GM23338 (cell line): Measurements from ENCODE around the gene HSF2BP. TPM values are rescaled to one million over a fixed set of nuclear protein-coding genes. Genes with fewer than 3 reads are reported as not detected.

Experiments
- ATAC-seq: fragments of 200-7000 bp; cut with Tn5 transposase; 3 replicates; pipeline ENCODE4 v1.9.1; 2020
- DNase-seq: peaks from one replicate; pipeline ENCODE4 v3.0.0-alpha.2; 2015; ENCODE audit warnings: low spot score
- H2AFZ ChIP-seq: fragments of 200-600 bp; sonication (generic); 2 replicates; pipeline ENCODE4 v1.8.0; 2016; ENCODE audit warnings: antibody characterized with exemption, mild to moderate bottlenecking, moderate library complexity
- H3F3A ChIP-seq: fragments of 200-600 bp; sonication (generic); replicated peaks from 2 replicates; pipeline ENCODE4 v1.8.0; 2017; ENCODE audit warnings: antibody characterized with exemption, mixed run types, low read depth
- H3K27ac ChIP-seq: fragments of 200-600 bp; sonication (generic); 2 replicates; pipeline ENCODE4 v1.6.1; 2016; ENCODE audit warnings: low read depth
- H3K27me3 ChIP-seq: fragments of 200-600 bp; sonication (generic); 2 replicates; pipeline ENCODE4 v1.8.0; 2016; ENCODE audit warnings: mild to moderate bottlenecking, mixed run types, moderate library complexity; ENCODE audit not compliant: insufficient read depth
- H3K36me3 ChIP-seq: fragments of 200-600 bp; sonication (generic); 2 replicates; pipeline ENCODE4 v1.8.0; 2016; ENCODE audit warnings: mild to moderate bottlenecking; ENCODE audit not compliant: insufficient read depth
- H3K4me1 ChIP-seq: fragments of 200-600 bp; sonication (generic); 2 replicates; pipeline ENCODE4 v1.8.0; 2016; ENCODE audit warnings: mild to moderate bottlenecking, moderate library complexity; ENCODE audit not compliant: insufficient read depth
- H3K4me2 ChIP-seq: fragments of 200-600 bp; sonication (generic); 2 replicates; pipeline ENCODE4 v1.7.1; 2017; ENCODE audit warnings: mixed run types
- H3K4me3 ChIP-seq: fragments of 200-600 bp; sonication (generic); 2 replicates; pipeline ENCODE4 v1.6.1; 2016; ENCODE audit warnings: mixed run types
- H3K79me2 ChIP-seq: fragments of 200-600 bp; sonication (generic); replicated peaks from 2 replicates; pipeline ENCODE4 v1.8.0; 2017; ENCODE audit warnings: mild to moderate bottlenecking; ENCODE audit not compliant: insufficient read depth
- H3K9me2 ChIP-seq: fragments of 200-600 bp; sonication (generic); 2 replicates; pipeline ENCODE4 v1.8.0; 2017; ENCODE audit not compliant: insufficient read depth
- H4K20me1 ChIP-seq: fragments of 200-600 bp; sonication (generic); replicated peaks from 2 replicates; pipeline ENCODE4 v1.8.0; 2017; ENCODE audit warnings: mild to moderate bottlenecking; ENCODE audit not compliant: insufficient read depth
- H3K27ac Mint-ChIP-seq: 2 replicates; pipeline ENCODE4 v1.8.0; 2020; ENCODE audit warnings: inconsistent platforms, mild to moderate bottlenecking, moderate library complexity, mixed read lengths
- H3K27me3 Mint-ChIP-seq: 3 replicates; pipeline ENCODE4 v1.8.0; 2022; ENCODE audit warnings: low read depth, mild to moderate bottlenecking, moderate library complexity, mixed read lengths, inconsistent platforms; ENCODE audit not compliant: insufficient read depth, poor library complexity
- H3K36me3 Mint-ChIP-seq: 3 replicates; pipeline ENCODE4 v1.8.0; 2021; ENCODE audit warnings: low read depth, mild to moderate bottlenecking, inconsistent platforms, moderate library complexity, mixed read lengths
- H3K4me1 Mint-ChIP-seq: 3 replicates; pipeline ENCODE4 v1.8.0; 2020; ENCODE audit warnings: mild to moderate bottlenecking, inconsistent platforms, mixed read lengths
- H3K4me3 Mint-ChIP-seq: 3 replicates; pipeline ENCODE4 v1.8.0; 2021; ENCODE audit warnings: moderate library complexity, mild to moderate bottlenecking, inconsistent platforms, mixed read lengths
- H3K9me3 Mint-ChIP-seq: 3 replicates; pipeline ENCODE4 v1.8.0; 2020; ENCODE audit warnings: moderate library complexity, mild to moderate bottlenecking, inconsistent platforms, mixed read lengths
- CREB1 ChIP-seq: fragments of 250-450 bp; sonication (Bioruptor Pico); IDR thresholded peaks from 2 replicates; pipeline ENCODE4 v1.5.0; 2020; ENCODE audit warnings: low read depth, mild to moderate bottlenecking, moderate library complexity
- EZH2 ChIP-seq: fragments of 200-600 bp; sonication (generic); IDR thresholded peaks from one replicate; pipeline ENCODE4 v1.8.0; 2017; ENCODE audit warnings: antibody characterized with exemption, mild to moderate bottlenecking, low read depth; ENCODE audit not compliant: unreplicated experiment
- EZH2phosphoT487 ChIP-seq: fragments of 200-600 bp; sonication (generic); IDR thresholded peaks from one replicate; pipeline ENCODE4 v1.8.1; 2018; ENCODE audit warnings: antibody characterized with exemption; ENCODE audit not compliant: unreplicated experiment
- JUNB ChIP-seq: IDR thresholded peaks from one replicate; pipeline ENCODE4 v1.6.1; 2016; ENCODE audit warnings: antibody characterized with exemption; ENCODE audit not compliant: unreplicated experiment
- NANOG ChIP-seq: IDR thresholded peaks from 2 replicates; pipeline ENCODE4 v1.6.1; 2016; ENCODE audit warnings: antibody characterized with exemption, borderline replicate concordance
- POLR2AphosphoS5 ChIP-seq: IDR thresholded peaks from 2 replicates; pipeline ENCODE4 v1.6.1; 2016; ENCODE audit warnings: antibody characterized with exemption, low read depth
- STAT1 ChIP-seq: IDR thresholded peaks from one replicate; pipeline ENCODE4 v1.6.1; 2016; ENCODE audit warnings: antibody characterized with exemption; ENCODE audit not compliant: unreplicated experiment
- ZNF114 ChIP-seq: fragments of 250-450 bp; sonication (Bioruptor Pico); IDR thresholded peaks from 2 replicates; pipeline ENCODE4 v1.5.0; 2020; ENCODE audit warnings: mild to moderate bottlenecking, moderate library complexity
- ZNF331 ChIP-seq: fragments of 250-450 bp; sonication (Bioruptor Pico); IDR thresholded peaks from 2 replicates; pipeline ENCODE4 v1.5.0; 2020; ENCODE audit warnings: low read depth, mild to moderate bottlenecking, moderate library complexity
- polyA plus RNA-seq: library from polyadenylated mRNA; unstranded; fragments of >200 nt; fragmentation: Nextera tagmentation; extraction: Ambion mirVana; gene quantifications from 2 replicates; pipeline ENCODE4 v1.2.1, GENCODE V29; 2016
- total RNA-seq: library from RNA; depleted of rRNA; stranded (reverse); fragments of >200 nt; shearing (Covaris generic); gene quantifications from 2 replicates; pipeline ENCODE4 v1.2.3, GENCODE V29; 2014
- TF ChIP-seq, protein P1 (sequence below): IDR thresholded peaks from 2 replicates; pipeline ENCODE4 v1.6.1; 2016; ENCODE audit warnings: antibody characterized with exemption
- TF ChIP-seq, protein P2 (sequence below): fragments of 250-450 bp; sonication (Bioruptor Pico); IDR thresholded peaks from 2 replicates; pipeline ENCODE4 v1.5.0; 2020; ENCODE audit warnings: mild to moderate bottlenecking, moderate library complexity
- TF ChIP-seq, protein P3 (sequence below), 2 experiments: fragments of 200-600 bp in 1 of 2; sonication (generic) in 1 of 2; conservative IDR thresholded peaks; 2 replicates each; pipeline versions ENCODE4 v1.5.1 to v1.6.1; 2016 to 2017; ENCODE audit warnings: antibody characterized with exemption in 2 of 2, low read depth in 2 of 2, mild to moderate bottlenecking in 2 of 2, moderate library complexity in 1 of 2
- TF ChIP-seq, protein P4 (sequence below): IDR thresholded peaks from one replicate; pipeline ENCODE4 v1.6.1; 2018; ENCODE audit warnings: antibody characterized with exemption; ENCODE audit not compliant: unreplicated experiment

HSF2BP gene
- total and polyA plus RNA-seq, 2 experiments from 2014 or later = 0.78 to 2.0 TPM

DNA sequence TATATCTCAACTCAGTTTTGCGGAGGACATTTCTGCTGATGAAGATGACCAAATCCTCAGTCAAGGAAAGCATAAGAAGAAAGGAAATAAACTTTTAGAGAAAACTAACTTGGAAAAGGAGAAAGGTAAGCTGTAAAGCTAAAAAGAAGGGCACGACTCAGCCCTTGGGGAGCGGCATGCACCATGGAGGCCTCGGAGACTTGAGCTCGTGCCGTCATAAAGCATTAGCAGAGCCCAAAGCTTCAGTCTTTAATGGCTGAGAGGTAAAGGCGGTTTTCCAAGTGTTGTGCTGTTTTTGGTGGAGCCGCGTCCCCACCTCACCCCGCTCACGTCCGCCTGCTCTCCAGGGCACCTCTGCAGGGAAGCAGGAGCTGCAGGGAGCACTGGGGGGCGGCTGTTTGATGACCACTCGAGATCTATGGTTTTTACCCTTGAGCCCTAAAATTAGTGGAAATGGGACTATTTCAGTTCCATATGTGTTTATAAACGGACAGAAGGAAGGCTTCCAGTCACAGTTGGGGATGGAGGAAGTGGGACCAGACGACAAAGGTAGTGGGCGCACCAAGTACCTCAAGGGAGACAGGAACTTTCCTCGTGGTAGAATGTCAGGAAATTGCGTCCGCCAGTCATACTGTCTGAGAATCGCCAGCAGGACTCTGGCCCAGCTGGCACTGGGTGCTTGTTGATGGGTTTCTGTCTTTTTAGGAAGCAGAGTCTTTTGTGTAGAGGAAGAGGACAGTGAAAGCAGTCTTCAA lies 27.7 kb upstream of the HSF2BP start:
- Histone ChIP-seq H3F3A (no peaks in the 10 kb centered on the region), H3K9me2 (no peaks in the 10 kb centered on the region), H3K4me1 (no peaks in the 10 kb centered on the region), H3K27ac (no peak overlapping the region), H4K20me1 (peaks cover 13% of the 10 kb centered on the region), H3K27me3 (no peaks in the 10 kb centered on the region), H3K36me3 (peaks cover 35% of the 10 kb centered on the region), H3K4me2 (no peak overlapping the region), H3K79me2 (no peaks in the 10 kb centered on the region), H3K4me3 (no peak overlapping the region), H2AFZ (no peak overlapping the region)
- Mint-ChIP-seq H3K4me1 (no peaks in the 10 kb centered on the region), H3K36me3 (peaks cover 95% of the 10 kb centered on the region), H3K4me3 (no peak overlapping the region), H3K9me3 (no peaks in the 10 kb centered on the region), H3K27ac (no peak overlapping the region; the same call in none of the 2 replicates), H3K27me3 (no peaks in the 10 kb centered on the region)
- ATAC-seq (no peak), DNase-seq (no peak)
- TF ChIP-seq ZNF331 (no peak), JUNB (no peak), EZH2 (no peak), EZH2phosphoT487 (no peak), POLR2AphosphoS5 (no peak), CREB1 (CRISPR knock-in tag) (no peak), STAT1 (no peak), NANOG (no peak), ZNF114 (no peak)
- TF ChIP-seq, protein P1, sequence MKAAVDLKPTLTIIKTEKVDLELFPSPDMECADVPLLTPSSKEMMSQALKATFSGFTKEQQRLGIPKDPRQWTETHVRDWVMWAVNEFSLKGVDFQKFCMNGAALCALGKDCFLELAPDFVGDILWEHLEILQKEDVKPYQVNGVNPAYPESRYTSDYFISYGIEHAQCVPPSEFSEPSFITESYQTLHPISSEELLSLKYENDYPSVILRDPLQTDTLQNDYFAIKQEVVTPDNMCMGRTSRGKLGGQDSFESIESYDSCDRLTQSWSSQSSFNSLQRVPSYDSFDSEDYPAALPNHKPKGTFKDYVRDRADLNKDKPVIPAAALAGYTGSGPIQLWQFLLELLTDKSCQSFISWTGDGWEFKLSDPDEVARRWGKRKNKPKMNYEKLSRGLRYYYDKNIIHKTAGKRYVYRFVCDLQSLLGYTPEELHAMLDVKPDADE = no peak
- TF ChIP-seq, protein P2, sequence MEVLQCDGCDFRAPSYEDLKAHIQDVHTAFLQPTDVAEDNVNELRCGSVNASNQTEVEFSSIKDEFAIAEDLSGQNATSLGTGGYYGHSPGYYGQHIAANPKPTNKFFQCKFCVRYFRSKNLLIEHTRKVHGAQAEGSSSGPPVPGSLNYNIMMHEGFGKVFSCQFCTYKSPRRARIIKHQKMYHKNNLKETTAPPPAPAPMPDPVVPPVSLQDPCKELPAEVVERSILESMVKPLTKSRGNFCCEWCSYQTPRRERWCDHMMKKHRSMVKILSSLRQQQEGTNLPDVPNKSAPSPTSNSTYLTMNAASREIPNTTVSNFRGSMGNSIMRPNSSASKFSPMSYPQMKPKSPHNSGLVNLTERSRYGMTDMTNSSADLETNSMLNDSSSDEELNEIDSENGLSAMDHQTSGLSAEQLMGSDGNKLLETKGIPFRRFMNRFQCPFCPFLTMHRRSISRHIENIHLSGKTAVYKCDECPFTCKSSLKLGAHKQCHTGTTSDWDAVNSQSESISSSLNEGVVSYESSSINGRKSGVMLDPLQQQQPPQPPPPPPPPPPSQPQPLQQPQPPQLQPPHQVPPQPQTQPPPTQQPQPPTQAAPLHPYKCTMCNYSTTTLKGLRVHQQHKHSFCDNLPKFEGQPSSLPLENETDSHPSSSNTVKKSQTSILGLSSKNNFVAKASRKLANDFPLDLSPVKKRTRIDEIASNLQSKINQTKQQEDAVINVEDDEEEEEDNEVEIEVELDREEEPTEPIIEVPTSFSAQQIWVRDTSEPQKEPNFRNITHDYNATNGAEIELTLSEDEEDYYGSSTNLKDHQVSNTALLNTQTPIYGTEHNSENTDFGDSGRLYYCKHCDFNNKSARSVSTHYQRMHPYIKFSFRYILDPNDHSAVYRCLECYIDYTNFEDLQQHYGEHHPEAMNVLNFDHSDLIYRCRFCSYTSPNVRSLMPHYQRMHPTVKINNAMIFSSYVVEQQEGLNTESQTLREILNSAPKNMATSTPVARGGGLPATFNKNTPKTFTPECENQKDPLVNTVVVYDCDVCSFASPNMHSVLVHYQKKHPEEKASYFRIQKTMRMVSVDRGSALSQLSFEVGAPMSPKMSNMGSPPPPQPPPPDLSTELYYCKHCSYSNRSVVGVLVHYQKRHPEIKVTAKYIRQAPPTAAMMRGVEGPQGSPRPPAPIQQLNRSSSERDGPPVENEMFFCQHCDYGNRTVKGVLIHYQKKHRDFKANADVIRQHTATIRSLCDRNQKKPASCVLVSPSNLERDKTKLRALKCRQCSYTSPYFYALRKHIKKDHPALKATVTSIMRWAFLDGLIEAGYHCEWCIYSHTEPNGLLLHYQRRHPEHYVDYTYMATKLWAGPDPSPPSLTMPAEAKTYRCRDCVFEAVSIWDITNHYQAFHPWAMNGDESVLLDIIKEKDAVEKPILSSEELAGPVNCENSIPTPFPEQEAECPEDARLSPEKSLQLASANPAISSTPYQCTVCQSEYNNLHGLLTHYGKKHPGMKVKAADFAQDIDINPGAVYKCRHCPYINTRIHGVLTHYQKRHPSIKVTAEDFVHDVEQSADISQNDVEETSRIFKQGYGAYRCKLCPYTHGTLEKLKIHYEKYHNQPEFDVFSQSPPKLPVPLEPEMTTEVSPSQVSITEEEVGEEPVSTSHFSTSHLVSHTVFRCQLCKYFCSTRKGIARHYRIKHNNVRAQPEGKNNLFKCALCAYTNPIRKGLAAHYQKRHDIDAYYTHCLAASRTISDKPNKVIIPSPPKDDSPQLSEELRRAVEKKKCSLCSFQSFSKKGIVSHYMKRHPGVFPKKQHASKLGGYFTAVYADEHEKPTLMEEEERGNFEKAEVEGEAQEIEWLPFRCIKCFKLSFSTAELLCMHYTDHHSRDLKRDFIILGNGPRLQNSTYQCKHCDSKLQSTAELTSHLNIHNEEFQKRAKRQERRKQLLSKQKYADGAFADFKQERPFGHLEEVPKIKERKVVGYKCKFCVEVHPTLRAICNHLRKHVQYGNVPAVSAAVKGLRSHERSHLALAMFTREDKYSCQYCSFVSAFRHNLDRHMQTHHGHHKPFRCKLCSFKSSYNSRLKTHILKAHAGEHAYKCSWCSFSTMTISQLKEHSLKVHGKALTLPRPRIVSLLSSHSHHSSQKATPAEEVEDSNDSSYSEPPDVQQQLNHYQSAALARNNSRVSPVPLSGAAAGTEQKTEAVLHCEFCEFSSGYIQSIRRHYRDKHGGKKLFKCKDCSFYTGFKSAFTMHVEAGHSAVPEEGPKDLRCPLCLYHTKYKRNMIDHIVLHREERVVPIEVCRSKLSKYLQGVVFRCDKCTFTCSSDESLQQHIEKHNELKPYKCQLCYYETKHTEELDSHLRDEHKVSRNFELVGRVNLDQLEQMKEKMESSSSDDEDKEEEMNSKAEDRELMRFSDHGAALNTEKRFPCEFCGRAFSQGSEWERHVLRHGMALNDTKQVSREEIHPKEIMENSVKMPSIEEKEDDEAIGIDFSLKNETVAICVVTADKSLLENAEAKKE (CRISPR knock-in tag) = no peak
- TF ChIP-seq, protein P3, sequence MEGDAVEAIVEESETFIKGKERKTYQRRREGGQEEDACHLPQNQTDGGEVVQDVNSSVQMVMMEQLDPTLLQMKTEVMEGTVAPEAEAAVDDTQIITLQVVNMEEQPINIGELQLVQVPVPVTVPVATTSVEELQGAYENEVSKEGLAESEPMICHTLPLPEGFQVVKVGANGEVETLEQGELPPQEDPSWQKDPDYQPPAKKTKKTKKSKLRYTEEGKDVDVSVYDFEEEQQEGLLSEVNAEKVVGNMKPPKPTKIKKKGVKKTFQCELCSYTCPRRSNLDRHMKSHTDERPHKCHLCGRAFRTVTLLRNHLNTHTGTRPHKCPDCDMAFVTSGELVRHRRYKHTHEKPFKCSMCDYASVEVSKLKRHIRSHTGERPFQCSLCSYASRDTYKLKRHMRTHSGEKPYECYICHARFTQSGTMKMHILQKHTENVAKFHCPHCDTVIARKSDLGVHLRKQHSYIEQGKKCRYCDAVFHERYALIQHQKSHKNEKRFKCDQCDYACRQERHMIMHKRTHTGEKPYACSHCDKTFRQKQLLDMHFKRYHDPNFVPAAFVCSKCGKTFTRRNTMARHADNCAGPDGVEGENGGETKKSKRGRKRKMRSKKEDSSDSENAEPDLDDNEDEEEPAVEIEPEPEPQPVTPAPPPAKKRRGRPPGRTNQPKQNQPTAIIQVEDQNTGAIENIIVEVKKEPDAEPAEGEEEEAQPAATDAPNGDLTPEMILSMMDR (conservative IDR thresholded peaks at IDR 0.05; ENCODE audit: low read depth in 2 of 2) = no peak
- TF ChIP-seq, protein P4, sequence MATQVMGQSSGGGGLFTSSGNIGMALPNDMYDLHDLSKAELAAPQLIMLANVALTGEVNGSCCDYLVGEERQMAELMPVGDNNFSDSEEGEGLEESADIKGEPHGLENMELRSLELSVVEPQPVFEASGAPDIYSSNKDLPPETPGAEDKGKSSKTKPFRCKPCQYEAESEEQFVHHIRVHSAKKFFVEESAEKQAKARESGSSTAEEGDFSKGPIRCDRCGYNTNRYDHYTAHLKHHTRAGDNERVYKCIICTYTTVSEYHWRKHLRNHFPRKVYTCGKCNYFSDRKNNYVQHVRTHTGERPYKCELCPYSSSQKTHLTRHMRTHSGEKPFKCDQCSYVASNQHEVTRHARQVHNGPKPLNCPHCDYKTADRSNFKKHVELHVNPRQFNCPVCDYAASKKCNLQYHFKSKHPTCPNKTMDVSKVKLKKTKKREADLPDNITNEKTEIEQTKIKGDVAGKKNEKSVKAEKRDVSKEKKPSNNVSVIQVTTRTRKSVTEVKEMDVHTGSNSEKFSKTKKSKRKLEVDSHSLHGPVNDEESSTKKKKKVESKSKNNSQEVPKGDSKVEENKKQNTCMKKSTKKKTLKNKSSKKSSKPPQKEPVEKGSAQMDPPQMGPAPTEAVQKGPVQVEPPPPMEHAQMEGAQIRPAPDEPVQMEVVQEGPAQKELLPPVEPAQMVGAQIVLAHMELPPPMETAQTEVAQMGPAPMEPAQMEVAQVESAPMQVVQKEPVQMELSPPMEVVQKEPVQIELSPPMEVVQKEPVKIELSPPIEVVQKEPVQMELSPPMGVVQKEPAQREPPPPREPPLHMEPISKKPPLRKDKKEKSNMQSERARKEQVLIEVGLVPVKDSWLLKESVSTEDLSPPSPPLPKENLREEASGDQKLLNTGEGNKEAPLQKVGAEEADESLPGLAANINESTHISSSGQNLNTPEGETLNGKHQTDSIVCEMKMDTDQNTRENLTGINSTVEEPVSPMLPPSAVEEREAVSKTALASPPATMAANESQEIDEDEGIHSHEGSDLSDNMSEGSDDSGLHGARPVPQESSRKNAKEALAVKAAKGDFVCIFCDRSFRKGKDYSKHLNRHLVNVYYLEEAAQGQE = no peak
